Testis (tissue), 2 donors: ENCODE results near the gene PTX3.

Experiments
- CTCF ChIP-seq, 3 experiments: fragments of 450-650 bp in 2 of 3; fragments of 200-600 bp in 1 of 3; sonication (generic) in 1 of 3; IDR thresholded peaks; one replicate each; pipeline ENCODE4 v1.5.1; 2016 to 2019; ENCODE audit warnings: antibody characterized with exemption in 3 of 3, mild to moderate bottlenecking in 2 of 3, moderate library complexity in 1 of 3
- POLR2A ChIP-seq: fragments of 450-650 bp; IDR thresholded peaks from one replicate; pipeline ENCODE4 v1.6.1; 2017; ENCODE audit warnings: antibody characterized with exemption, mild to moderate bottlenecking, moderate library complexity

- TF ChIP-seq POLR2A, result no peak
- no peak for TF ChIP-seq CTCF (IDR thresholded peaks at IDR 0.05)
Measured at GRCh38 chr3:157441102-157441624, 4.5 kb downstream of the PTX3 start.
